IPS-NIHi7 (cell line): ENCODE measurements around the gene ABTB2.

Experiments
- DNase-seq: peaks from one replicate; pipeline ENCODE4 v3.0.0; 2012; ENCODE audit warnings: mixed read lengths; ENCODE audit errors: extremely low spot score

The ABTB2 gene

GRCh38 chr11:34341931-34342533, 15.8 kb downstream of the ABTB2 start:
- no peak for DNase-seq

DNA sequence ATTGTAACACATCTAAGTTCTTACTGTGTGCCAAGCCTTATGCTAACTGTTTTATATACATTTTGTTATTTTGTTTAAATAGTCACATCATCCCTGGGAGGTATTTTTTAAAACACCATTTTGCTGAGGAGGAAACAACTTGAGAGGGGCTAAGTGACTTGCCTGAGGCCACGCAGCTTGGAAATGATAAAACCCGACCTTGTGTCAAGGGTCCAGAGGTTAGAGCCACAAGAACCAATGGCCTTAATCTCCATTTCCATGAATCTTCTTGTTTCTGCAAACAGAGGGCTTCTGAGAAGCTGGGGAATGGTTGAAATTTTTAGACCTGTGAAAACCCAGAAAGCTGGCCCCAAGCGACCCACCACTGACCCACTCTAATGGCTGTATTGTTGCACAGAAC, 16.7 kb downstream of the ABTB2 start:
- DNase-seq = no peak

DNA sequence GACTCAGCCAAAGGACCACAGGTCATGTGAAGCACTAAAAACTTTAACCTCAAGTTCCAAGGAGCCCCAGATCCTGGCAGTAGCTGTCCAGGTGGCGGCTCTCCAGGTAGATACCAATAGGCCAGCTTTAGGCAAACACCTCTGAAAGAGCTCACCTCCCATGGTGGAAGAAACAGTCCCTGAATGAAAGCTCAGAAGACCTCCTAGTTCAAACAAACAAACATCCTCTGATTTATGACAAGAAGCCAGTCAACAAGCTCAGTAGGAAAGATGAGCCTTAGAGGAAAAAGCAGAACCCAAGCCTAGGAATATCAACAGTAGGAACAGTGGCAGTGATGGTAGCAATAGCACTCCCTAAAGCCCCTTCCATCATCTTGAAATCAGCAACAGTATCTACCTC, 17.2 kb downstream of the ABTB2 start:
- DNase-seq = no peak

DNA sequence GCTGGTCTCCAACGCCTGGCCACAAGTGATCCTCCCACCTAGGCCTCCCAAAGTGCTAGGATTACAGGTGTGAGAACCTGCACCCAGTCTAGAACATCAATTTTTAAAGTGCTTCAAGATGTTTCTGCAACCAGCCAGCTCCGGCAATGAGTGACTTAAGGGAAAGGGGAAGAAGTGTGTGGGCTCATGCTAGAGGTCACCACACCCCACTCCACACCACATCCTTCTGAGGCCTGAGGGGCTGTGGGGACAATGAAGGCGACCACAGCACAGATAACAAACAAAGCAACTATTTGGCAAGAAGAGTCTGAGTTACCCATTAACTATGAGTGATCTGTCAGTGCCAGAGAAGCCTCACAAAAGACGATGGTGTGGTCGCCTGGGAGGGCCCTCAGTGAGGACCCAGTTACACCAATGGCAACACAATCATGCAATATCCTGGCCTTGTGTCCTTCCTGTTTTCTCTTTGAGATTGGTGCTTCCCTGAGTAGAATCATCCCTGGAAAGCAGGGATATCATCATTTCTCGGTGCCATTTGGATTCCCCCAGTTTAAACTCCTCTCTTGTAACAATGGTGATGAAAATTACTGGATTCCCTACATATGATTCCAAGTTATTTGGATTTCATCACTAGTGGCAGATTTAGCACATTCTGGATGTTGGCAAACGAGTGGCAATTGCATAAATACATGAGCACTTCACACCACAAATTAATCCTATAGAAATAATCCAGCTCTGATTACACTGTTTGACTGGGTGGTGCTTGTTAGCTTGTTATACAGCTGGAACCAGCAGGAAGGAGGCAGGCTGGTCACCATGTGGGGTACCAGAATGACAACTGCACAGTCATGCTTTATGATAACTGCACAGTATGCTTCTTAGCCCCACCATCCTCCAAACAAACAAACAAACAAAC, 18.4 kb downstream of the ABTB2 start:
- no peak for DNase-seq

DNA sequence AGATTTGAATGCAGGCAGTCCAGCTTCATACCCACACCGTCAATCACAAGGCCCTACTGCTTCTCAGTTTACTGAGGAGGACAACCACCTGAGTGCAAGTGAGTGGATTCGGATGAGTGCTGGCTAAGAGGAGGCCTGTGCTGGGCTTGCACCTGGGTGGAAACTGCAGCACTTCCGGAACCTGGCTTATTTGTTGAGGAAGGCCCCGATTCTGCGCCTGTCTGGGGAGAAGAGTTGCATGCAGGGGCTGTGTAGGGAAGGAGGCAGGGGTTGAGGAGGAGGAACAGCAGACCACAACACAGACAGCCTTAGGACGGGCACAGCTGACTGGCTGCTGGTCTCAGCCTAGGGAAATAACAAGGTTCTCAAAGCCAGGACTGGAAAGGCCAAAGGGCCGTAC, 20.8 kb downstream of the ABTB2 start:
- DNase-seq = no peak

GRCh38 chr11:34335801-34336200, 22.0 kb downstream of the ABTB2 start:
- no peak for DNase-seq

GRCh38 chr11:34335331-34335730, 22.5 kb downstream of the ABTB2 start:
- DNase-seq = no peak

GRCh38 chr11:34333787-34334186, 24.0 kb downstream of the ABTB2 start:
- no peak for DNase-seq

- DNase-seq = peak; percentile 32
These were observed 25.3 kb downstream of the ABTB2 start for GRCh38 chr11:34332524-34332923.

DNA sequence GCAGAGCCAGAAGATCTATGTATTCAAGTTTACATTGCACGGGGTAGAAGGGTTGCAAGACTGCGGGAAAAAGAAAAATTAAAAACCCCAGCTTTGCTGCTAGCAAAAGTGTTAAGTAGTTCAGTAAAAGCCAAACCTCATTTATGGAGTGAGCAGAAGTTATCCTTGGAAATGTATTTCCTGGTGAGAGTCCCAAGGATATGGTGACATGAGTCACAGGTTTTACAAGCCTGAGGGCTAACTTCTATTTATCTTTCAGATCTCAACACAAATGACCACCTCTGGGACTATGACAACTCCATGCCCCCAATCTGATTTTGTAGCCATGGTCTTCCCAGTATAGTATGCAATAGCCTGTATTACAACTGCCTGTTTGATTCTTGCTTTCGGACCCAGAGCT, 26.1 kb downstream of the ABTB2 start:
- DNase-seq = no peak

GRCh38 chr11:34331329-34331728, 26.5 kb downstream of the ABTB2 start:
- DNase-seq = no peak

- DNase-seq = no peak
These were observed 27.2 kb downstream of the ABTB2 start for GRCh38 chr11:34330653-34331052.

DNA sequence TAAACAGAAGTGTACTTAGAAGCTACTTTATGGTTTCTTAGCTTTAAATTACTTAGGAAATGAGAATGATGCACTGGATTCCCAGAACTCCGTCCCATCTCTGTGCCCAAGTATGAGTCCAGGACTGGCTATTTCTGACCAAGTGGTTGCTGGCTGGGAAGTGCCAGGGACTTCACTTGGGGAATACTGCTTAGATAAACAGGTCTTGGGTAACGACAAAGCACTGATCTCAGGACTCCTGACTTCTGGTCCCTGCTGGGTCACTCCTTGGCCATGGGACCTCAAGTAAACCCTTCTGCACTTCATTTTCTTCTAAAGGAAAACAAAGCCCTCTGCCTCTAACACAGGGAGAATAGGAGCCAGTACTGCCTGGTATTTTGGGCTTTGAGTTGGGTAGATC, 27.9 kb downstream of the ABTB2 start:
- no peak for DNase-seq

- no peak for DNase-seq
These were observed 29.2 kb downstream of the ABTB2 start for GRCh38 chr11:34328632-34328910.

DNA sequence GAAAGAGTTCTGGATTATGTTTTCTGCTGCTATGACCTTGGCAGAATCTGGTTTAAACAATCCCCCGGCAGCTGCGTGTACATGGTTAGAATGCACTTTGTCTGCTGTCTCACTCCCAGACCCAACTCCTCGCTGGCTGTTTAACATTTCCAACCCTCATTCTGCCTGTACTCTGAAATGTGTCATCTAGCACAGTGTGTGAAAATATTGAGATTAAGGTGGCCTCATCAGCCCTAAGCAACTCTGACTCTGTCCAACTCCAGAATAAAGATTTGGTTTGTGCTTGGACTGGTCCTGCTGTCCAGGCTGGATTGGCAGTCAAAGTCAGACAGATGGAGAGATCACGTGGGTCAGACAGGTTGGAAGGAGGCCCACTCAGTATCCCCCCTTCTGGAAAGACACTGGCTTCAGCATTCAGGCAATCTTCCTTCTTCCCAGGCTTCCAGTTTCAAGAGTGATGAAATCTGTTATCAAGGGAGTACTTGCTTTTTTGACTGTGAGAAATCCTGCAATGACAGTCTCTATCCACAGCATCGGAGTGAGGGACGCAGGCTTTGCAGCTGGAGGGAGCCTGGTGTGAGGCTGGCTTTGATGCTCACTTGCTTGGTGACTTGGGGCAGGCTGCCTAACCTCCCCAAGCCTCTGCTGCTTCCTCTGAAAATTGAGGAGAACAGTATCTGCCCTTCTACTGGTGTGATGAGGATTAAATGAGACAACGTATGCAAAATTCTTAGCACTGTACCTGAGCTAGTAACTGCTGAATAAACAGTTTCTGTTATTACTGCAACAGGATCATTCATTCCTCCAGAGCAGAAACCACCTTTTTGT, 29.8 kb downstream of the ABTB2 start:
- no peak for DNase-seq

GRCh38 chr11:34324466-34324865, 33.3 kb downstream of the ABTB2 start:
- no peak for DNase-seq

- no peak for DNase-seq
These were observed 34.2 kb downstream of the ABTB2 start for GRCh38 chr11:34323601-34324000.

DNA sequence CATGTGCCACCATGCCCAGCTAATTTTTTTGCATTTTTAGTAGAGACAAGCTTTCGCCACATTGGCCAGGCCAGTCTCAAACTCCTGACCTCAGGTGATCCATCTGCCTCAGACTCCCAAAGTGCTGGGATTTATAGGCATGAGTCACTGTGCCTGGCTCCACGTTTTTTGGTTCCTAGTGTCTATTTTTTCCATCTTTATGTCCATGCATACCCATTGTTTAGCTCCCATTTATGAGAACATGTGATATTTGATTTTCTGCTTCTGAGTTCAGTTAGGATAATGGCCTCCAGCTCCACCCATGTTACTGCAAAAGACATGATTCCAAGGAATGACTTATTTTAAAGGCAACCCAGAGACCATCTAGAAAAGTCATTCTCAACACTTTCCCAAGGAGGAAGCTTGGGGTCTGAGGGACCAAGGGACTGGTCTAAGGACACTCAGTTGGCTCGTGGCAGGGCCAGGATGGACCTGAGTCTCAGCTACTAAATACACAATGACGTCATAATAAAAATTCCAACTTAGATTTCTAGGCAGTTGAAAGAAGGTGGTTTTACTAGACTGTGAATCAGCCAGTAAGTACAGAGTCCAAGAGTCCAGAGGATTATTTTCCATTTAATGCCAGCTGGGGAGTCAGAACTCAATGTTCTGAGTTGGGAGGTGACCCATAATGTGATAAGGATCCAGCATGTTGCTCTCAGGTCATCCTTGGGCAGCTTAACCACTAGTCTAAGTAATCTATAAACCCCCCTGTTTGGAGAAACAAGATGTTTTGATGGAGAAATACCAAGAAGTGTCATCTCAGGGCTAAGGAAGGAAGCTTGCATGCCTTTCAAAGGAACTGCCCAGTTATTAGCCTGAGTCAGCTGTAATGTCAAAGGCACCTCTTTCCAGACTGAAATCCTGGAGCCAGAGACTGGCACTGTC, 39.4 kb downstream of the ABTB2 start:
- DNase-seq = no peak

- DNase-seq = no peak
These were observed 40.1 kb downstream of the ABTB2 start for GRCh38 chr11:34317666-34318065.

DNA sequence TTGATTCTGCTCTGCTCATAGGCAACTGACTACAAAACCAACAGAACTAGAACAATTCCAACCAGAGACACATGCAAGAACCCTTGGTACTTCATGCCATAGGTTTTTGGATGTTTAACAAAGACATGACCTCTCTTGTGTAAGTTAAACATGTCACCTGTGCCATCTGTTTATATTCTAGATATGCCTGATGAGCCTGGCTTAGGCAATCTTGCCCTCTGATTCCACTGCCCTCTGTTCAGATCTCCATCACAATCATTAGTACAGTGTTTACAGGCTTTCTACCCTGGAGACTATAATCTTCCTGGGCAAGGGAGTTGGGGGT, 40.8 kb downstream of the ABTB2 start:
- no peak for DNase-seq

DNA sequence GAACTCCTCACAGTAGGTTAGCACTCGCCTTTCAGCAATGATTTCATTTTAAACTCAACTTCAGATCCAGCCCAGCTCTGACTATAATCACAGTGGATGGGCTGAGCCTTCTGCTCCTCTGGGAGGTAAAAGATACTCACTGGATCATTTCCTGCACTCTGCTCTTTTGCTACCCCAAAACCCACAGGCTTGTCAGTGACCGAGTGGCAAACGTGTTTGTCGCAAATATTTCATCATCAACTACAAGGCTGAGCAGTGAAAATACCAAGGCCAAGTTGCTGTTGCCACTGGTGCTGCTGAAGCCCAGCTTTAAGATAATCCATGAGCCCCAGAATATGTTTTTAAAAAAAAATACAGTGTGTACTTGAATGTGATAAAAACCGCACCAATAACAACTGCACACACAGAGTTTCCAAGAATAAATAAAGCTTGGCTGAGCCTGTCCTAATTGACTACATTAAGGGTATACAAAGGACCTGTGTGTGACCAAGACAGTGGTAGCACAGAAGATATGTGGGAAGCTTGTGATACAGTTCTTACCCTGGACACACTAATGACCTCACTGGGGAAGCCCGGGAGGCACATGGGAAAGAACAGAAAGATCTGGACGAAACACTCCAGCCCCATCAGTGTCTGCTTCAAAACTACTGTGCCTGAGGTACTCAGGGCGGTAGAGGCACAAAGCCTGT, 41.3 kb downstream of the ABTB2 start:
- no peak for DNase-seq
